ENCODE measurements around the gene MYO5B. TPM values are rescaled to one million over a fixed set of nuclear protein-coding genes. Genes with fewer than 3 reads are reported as not detected.
"Not testable (repeated sequence)": the region's sequence is repeated elsewhere in the genome, so short reads cannot be mapped to it uniquely, and the experiment has no call there.

Gene MYO5B
- 100 to 1,000 TPM; 106 to 132 TPM for total RNA-seq

DNA sequence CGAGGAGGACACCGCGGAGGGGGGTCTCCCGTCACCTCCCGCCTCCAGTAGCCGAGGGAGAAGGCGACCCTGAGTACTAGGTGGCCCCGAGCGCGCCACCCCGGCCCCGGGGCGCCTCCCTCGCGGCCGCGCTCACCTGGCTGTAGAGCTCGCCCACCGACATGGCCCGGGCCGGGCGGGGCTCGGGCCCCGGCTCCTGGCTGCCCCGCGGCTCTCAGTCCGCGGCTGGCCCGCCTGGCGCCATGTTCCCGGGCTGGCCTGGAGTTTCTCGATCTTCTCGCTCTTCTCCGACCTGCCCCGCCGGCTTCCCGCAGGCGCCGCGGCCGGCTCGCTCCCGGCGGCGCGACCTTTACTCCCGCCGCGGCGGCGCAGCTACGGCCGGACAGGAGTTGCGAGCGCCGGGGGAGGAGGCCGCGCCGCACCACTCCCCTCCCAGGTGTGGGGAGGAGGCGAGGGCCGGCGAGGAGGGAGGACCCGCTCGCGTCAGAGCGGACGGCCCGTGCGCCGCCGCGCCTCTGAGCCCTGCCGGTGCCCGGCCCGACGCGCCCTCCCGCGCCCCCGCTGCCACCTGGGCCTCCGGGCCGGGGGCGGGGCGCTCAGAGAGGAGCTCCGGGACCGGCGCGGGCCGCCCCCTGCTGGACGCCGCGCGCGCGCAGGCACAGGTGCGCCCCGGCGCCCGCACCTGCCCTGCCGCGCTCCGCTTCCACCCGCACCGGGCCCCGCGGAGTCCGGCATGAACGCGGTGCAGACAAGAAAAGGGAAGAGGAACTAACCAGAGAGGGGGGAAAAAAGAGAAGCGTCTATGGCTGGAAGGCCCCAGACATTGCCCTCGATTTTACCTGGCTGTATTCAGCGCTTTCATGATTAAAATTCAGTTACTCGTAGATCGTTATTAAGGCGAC, at the start of gene MYO5B:
Gene MYO5B (minus strand): TSS at position 517 of the 902 bp plus-strand sequence. CDS start 354 bp downstream, at position 163.
- Histone ChIP-seq H3K4me3 (peak within 1 kb of the TSS; percentile 55), H3K9me3 (no peaks in the 10 kb centered on the region), H3K9ac (ENCODE audit: low read depth in 2 of 2, low read length in 2 of 2) (peak within 1 kb of the TSS; percentile 84 to 89), H3K4me1 (no peaks in the 10 kb centered on the region), H3K27ac (peak within 1 kb of the TSS; percentile 74), H3K36me3 (no peaks in the 10 kb centered on the region), H3K27me3 (peaks cover 12% of the 10 kb centered on the region)
- DNase-seq: peak; percentile 85
- intact Hi-C loops (cut with DNase I): loop anchor here (5.0 kb wide), 1 partner anchor 83 kb away; no protein-coding TSS in a partner anchor
- TF ChIP-seq, protein P1, sequence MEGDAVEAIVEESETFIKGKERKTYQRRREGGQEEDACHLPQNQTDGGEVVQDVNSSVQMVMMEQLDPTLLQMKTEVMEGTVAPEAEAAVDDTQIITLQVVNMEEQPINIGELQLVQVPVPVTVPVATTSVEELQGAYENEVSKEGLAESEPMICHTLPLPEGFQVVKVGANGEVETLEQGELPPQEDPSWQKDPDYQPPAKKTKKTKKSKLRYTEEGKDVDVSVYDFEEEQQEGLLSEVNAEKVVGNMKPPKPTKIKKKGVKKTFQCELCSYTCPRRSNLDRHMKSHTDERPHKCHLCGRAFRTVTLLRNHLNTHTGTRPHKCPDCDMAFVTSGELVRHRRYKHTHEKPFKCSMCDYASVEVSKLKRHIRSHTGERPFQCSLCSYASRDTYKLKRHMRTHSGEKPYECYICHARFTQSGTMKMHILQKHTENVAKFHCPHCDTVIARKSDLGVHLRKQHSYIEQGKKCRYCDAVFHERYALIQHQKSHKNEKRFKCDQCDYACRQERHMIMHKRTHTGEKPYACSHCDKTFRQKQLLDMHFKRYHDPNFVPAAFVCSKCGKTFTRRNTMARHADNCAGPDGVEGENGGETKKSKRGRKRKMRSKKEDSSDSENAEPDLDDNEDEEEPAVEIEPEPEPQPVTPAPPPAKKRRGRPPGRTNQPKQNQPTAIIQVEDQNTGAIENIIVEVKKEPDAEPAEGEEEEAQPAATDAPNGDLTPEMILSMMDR (IDR thresholded peaks at IDR 0.05): peak; percentile 29

DNA sequence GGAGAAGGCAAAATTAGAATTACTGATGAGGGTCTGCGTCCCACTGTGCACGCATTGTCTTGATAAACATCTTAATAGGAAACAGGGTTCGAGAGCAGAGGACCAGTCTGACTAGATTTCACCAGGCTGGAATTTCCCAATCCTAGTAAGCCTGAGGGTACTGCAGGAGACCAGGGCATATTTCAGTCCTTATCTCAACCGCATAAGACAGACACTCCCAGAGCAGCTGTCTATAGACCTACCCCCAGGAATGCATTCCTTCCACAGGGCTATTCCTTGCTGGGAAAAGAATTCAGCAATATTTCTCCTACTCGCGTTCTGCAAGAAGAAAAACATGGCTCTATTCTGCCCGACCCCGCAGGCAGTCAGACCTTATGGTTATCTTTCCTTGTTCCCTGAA, 46.8 kb upstream of the MYO5B start:
- H3K27ac ChIP-seq; H3K4me1 ChIP-seq; H3K9ac ChIP-seq (ENCODE audit: low read depth in 2 of 2, low read length in 2 of 2); H3K4me3 ChIP-seq; H3K27me3 ChIP-seq; H3K9me3 ChIP-seq; DNase-seq; H3K36me3 ChIP-seq; intact Hi-C loops (cut with DNase I): not testable (repeated sequence)

DNA sequence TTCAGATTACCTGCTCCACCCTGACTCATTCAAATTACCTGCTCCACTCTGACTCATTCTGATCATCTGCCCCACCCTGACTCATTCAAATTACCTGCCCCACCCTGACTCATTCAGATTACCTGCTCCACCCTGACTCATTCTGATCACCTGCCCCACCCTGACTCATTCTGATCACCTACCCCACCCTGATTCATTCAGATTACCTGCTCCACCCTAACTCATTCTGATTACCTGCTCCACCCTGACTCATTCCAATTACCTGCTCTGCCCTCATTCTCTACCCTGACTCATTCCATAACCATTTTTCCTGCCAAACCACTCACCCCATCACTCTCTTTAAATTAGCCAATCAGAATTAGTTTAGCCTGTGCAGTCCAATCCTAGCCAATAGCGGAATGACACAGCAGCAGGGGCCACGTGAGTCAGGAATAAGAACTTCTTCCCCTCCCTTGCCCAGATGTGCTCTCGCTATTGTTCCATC, 45.2 kb upstream of the MYO5B start:
- TF ChIP-seq, protein P1 (IDR thresholded peaks at IDR 0.05): no peak
- DNase-seq: peak; percentile 38

DNA sequence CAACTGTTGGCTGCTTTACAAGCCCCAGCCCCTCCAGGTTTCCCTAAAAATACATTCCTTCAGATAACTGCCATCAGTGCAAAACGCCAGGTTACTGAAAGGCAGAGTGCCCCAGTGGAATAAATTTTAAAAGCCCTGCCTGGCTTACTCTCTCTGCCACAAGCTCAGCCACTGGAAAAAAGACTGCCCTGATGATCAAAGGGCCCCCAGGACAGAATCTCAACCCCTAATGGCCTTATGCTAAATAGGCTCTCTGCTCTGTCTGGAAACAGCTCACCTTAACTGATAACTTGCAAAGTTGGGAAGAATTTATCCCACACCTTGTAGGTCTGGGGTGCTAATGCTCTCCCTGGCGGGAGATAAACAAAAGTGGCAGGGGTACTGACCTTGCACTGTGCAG, 37.5 kb upstream of the MYO5B start:
- no peaks in the 10 kb centered on the region for H3K36me3 ChIP-seq
- no peak for DNase-seq
- no peak overlapping the region for H3K4me3 ChIP-seq

More for the DNA sequence above, 45.2 kb upstream of the MYO5B start:
- H3K9ac ChIP-seq (ENCODE audit: low read depth in 2 of 2, low read length in 2 of 2): no peak overlapping the region
- H3K27ac ChIP-seq: peak overlapping the region; percentile 50
- H3K9me3 ChIP-seq: no peaks in the 10 kb centered on the region
- intact Hi-C loops (cut with DNase I): no loop called here
- H3K4me3 ChIP-seq: no peak overlapping the region
- no peaks in the 10 kb centered on the region for H3K27me3 ChIP-seq
- H3K4me1 ChIP-seq: no peaks in the 10 kb centered on the region
- H3K36me3 ChIP-seq: no peaks in the 10 kb centered on the region

DNA sequence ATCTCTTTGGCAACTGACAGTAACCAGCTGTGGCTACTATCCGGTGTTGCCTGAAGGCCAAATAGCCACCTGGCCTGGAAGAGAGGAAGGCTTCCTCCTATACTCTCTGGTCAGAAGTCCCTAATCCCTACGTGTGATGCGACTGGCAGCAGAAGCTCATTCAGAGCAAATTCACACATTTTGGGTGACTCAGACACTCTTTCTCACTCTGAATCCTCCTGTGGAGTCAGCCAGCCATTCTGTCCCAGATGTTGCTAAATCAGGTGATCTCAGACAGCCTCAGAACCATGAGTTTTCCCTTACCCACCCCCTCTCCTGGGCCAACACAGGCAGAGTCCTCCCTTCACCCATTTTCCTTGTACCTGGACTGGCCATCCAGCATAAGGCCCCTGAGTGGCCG, 36.7 kb upstream of the MYO5B start:
- DNase-seq: no peak
- Histone ChIP-seq H3K27me3 (no peaks in the 10 kb centered on the region), H3K4me3 (no peak overlapping the region), H3K9ac (ENCODE audit: low read depth in 2 of 2, low read length in 2 of 2) (no peak overlapping the region), H3K36me3 (no peaks in the 10 kb centered on the region), H3K9me3 (no peaks in the 10 kb centered on the region), H3K4me1 (no peaks in the 10 kb centered on the region), H3K27ac (no peak overlapping the region)
- intact Hi-C loops (cut with DNase I): no loop called here
- TF ChIP-seq, protein P1 (IDR thresholded peaks at IDR 0.05): no peak

More for the DNA sequence above, 37.5 kb upstream of the MYO5B start:
- intact Hi-C loops (cut with DNase I): no loop called here
- Histone ChIP-seq H3K9ac (ENCODE audit: low read depth in 2 of 2, low read length in 2 of 2) (no peak overlapping the region), H3K9me3 (no peaks in the 10 kb centered on the region), H3K4me1 (no peaks in the 10 kb centered on the region), H3K27me3 (no peaks in the 10 kb centered on the region), H3K27ac (no peak overlapping the region)
- TF ChIP-seq, protein P1 (IDR thresholded peaks at IDR 0.05): no peak

DNA sequence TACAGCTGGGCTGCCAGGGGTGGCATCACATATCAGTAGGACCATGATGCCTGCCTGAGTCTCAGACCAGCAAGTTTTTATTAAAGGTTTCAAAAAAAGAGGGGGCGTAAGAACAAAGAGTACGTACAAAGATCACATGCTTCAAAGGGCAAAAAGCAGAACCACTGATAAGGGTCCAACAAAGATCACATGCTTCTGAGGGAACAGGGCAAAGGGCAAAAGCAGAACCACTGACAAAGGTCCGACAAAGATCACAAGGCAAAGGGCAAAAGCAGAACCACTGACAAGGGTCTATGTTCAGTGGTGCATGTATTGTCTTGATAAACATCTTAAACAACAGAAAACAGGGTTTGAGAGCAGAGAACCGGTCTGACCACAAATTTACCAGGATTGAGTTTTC, 25.3 kb upstream of the MYO5B start:
- H3K27ac ChIP-seq; H3K9ac ChIP-seq (ENCODE audit: low read depth in 2 of 2, low read length in 2 of 2); H3K4me1 ChIP-seq; H3K36me3 ChIP-seq; DNase-seq; H3K4me3 ChIP-seq; H3K9me3 ChIP-seq; H3K27me3 ChIP-seq: not testable (repeated sequence)
- intact Hi-C loops (cut with DNase I): loop anchor here (5.0 kb wide), 1 partner anchor 207 kb away; no protein-coding TSS in a partner anchor

All from colonic mucosa (tissue), 4 donors.